GM19023 (cell line): ENCODE measurements around the gene MAOA.
"Not testable (repeated sequence)": the region's sequence is repeated elsewhere in the genome, so short reads cannot be mapped to it uniquely, and the experiment has no call there.

Experiments used
- ATAC-seq: cut with Tn5 transposase; IDR thresholded peaks from one replicate; pipeline ENCODE4 v1.9.1; 2021; ENCODE audit warnings: mild to moderate bottlenecking, moderate library complexity; ENCODE audit not compliant: unreplicated experiment

The MAOA gene

GRCh38 chrX:43656005-43656494 is at the start of gene MAOA:
Gene MAOA (plus strand): TSS chrX:43656299. CDS start chrX:43656342, 43 bp downstream.
- no peak for ATAC-seq

DNA sequence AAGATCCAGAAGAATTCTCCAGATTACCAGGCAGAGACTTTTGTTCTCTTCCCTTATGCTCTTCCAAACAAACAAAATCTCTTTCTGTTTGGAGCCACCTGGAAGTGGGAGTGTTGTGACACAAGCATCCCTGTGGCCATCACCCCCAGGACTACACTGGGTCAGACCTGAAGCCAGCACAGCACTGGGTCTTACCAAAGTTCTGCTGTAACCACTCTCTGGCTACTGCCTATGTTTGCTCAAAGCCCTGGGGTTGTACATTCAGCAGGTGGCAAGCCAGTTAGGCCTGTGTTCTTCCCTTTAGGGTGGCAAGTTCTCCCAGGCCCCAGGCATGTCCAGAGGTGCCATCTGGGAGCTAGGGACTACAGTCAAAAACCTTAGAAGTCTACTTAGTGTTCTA is 43.7 kb upstream of the MAOA start:
- no peak for ATAC-seq

DNA sequence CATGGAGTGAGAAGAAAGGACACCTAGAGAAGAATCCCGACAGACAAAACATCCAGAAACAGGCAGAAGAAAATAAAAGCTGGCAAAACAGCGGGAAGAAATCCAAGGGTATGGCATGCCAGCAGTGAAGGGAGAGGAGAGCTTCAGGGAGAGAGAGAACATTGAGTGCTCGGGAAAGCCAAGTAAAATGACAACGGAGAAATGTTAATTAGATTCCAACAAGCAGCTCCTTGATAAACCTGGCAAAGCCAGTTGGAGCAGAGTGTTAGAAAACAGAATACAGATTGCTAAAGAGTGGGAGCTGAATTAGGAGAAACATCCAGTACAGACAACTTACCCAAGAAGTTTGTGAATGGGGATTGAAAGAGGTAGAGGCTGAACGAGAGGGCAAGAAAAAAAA is 40.4 kb upstream of the MAOA start:
- ATAC-seq = no peak

GRCh38 chrX:43618366-43619205 is 37.5 kb upstream of the MAOA start:
- ATAC-seq = no peak

- not testable (repeated sequence) for ATAC-seq
Observed at GRCh38 chrX:43619861-43620260, 36.2 kb upstream of the MAOA start.

GRCh38 chrX:43627147-43627546 is 29.0 kb upstream of the MAOA start:
- no peak for ATAC-seq

- ATAC-seq = no peak
Observed at GRCh38 chrX:43627669-43628068, 28.4 kb upstream of the MAOA start.

DNA sequence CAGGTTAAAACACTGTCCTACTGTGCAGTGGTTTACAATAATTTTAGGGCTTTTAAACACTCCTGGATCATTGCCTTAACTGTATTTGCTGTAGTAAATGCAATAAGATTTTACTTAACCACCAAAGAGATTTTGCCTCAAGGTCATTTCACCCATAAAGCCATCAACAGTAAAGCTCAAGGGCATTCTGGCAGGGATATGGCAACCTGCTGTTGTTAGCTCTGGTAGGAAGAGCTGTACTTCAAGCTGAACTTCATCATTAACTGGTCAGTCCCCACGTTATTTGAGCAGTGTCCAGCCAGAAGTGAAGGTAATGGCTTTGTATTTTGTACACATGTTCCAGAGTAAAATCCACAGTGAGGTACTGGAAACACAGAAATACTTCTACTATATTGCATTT is 26.9 kb upstream of the MAOA start:
- ATAC-seq = no peak

DNA sequence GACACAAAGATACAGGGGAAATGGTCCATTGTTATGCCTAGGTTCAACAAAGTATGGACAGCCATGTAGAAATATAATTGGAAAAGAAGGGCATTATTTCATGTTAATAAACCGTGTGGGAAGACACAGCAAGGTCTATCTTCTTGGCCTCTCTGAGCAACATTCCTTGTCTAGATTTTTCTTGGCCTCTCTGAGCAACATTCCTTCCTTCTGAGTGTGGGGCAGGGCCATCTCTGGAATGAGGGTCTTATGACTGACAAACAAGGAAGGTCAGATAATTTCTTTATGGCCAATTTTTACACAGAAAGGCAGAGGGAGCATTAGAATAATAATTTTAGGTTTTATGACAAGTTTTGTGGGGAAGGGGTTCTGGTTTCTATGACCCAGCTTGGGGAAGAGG is 24.3 kb upstream of the MAOA start:
- ATAC-seq = no peak

DNA sequence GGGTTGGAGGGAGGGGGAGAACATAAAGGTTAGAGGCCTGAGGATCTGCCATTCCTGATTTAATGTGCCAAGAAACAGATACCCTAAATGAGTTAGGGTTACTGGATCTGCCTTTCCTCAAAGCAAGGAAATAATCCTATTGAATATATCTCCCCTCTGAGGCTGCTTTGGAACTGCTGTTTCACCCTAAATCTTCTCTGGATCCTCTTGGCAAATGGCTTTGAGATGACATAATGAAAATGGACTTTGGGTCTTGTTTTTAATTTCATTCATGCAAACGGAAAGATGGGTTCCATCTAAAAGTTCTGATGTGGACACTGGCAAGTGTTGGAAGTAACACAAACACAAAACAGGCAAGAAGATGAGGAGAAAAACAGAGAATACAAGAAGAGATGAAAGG is 23.0 kb upstream of the MAOA start:
- ATAC-seq = no peak

- ATAC-seq = no peak
Observed at GRCh38 chrX:43633757-43634156, 22.3 kb upstream of the MAOA start.

DNA sequence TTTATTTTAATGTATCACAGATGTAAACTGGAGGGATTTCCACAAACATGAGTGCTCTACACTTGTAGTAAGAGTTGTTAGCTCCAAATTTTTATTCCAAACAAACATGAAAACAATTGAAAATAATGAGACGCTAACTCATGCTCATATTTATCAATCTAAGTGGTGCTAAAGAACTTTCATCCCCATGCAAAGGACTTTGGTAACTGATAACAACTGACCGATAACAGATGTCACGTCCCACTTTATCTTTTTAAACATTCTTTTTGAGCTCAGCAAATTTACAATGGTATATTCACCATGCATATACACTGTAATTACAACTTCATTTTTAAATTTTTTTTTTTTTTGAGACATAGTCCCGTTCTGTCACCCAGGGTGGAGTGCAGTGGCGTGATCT is 15.6 kb upstream of the MAOA start:
- no peak for ATAC-seq

- no peak for ATAC-seq
Observed at GRCh38 chrX:43641691-43642090, 14.4 kb upstream of the MAOA start.

GRCh38 chrX:43643201-43643600 is 12.9 kb upstream of the MAOA start:
- ATAC-seq = no peak

DNA sequence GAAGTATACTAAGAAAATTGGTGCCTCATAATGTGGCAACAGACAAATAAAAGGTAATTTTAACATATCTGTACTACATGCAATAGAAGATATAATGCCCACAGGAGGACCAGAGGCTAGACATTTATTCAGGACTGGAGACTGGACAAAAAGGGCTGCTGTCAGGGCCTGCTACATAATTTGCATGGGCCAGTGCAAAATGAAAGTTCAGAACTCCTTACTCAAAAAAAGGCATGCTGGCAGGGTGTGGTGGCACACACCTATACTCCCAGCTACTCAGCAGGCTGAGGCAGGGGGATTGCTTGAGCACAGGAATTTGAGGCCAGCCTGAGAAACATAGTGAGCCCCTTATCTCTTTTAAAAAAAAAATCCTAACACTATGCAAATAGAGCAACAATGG is 12.4 kb upstream of the MAOA start:
- no peak for ATAC-seq

- no peak for ATAC-seq
Observed at GRCh38 chrX:43644124-43644701, 11.9 kb upstream of the MAOA start.

DNA sequence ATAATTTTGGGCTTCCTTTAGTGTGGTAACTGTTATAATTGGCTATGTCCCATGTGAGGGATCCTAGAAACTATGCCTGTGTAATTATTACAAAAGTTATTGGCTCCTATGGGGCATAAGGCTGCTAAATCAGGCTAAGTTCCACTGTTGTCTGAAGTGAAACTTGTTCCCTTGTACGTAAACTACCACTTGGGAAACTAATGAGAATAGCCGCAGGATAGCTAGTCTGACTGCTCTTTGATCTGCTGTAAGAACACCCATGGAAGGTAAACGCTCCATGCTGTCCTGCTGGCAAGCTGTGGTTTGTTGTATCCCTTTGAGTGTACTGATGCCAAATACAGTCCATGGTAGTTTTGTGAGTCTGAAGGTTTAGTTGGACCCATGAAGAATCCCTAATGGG is 9.3 kb upstream of the MAOA start:
- ATAC-seq = no peak

GRCh38 chrX:43654431-43655150 is 1.5 kb upstream of the MAOA start:
- peak; percentile 97 for ATAC-seq

- peak; percentile 18 for ATAC-seq
Observed at GRCh38 chrX:43655151-43656004, 721 bp upstream of the MAOA start.

DNA sequence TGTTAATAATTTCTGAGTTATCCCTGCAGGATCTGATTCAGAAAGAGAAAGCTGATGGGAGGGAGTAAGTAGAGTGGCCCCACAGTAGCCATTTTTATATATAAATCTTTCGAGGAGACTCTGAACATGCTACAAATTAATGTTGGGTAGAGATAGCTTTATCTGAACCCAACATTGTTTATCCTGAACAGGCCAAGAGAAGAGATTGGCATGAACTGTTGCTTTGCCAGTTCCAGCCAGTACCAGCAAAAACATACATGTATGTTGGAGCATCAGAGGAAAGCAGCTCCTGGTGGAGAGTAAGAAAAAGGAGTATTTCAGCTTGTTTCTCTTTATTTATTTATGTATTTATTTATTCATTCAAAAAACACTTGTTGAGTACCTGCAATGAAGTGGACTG is 1.6 kb downstream of the MAOA start:
- no peak for ATAC-seq
